Spinal cord (tissue), 10 donors: ENCODE data around the gene IMMP2L. TPM values are rescaled to one million over a fixed set of nuclear protein-coding genes. Genes with fewer than 3 reads are reported as not detected.
"Not testable (repeated sequence)": the region's sequence is repeated elsewhere in the genome, so short reads cannot be mapped to it uniquely, and the experiment has no call there.

Source experiments
- DNase-seq, 6 donors: peaks; one replicate each; pipeline versions ENCODE4 v3.0.0 to v3.0.0-alpha.2; 2013 to 2015; ENCODE audit warnings: low spot score in 6 of 6, low read depth in 4 of 6
- H3K27ac ChIP-seq: one replicate; pipeline ENCODE4 v1.5.1; 2013; ENCODE audit warnings: low read depth, low read length, control low read depth
- H3K27me3 ChIP-seq: one replicate; pipeline ENCODE4 v1.6.1; 2013; ENCODE audit warnings: low read length; ENCODE audit not compliant: control insufficient read depth, insufficient read depth
- H3K36me3 ChIP-seq: one replicate; pipeline ENCODE4 v1.6.1; 2013; ENCODE audit warnings: low read length; ENCODE audit not compliant: control insufficient read depth, insufficient read depth
- H3K4me1 ChIP-seq: one replicate; pipeline ENCODE4 v1.6.1; 2013; ENCODE audit warnings: low read length; ENCODE audit not compliant: control insufficient read depth, insufficient read depth
- H3K4me3 ChIP-seq: one replicate; pipeline ENCODE4 v1.5.1; 2013; ENCODE audit warnings: low read depth, low read length, control low read depth
- H3K9me3 ChIP-seq: one replicate; pipeline ENCODE4 v1.6.1; 2013; ENCODE audit warnings: low read length; ENCODE audit not compliant: control insufficient read depth, insufficient read depth
- WGBS: methylation state at CpG from one replicate; pipeline ENCODE4 v1.1.5; 2013; ENCODE audit warnings: missing lambda C conversion rate; ENCODE audit not compliant: insufficient coverage; 5-methylcytosine and 5-hydroxymethylcytosine counted together
- polyA plus RNA-seq, 2 donors: library from polyadenylated mRNA; unstranded; fragments of 120-200 nt; gene quantifications; one replicate each; pipeline ENCODE4 v1.2.1, GENCODE V29; 2013; ENCODE audit not compliant: insufficient read length in 2 of 2
- total RNA-seq, 2 donors: library from RNA; depleted of rRNA in 1 of 2; stranded (reverse); fragments of 120-200 nt in 1 of 2; fragments of >200 nt in 1 of 2; gene quantifications; one replicate each; pipeline versions ENCODE4 v1.2.3 to v1.2.4, GENCODE V29; 2013 to 2014
- donor health status: healthy.

The IMMP2L gene
- total and polyA plus RNA-seq, 4 donors = 14.8 to 26.8 (median 17.4) TPM

DNA sequence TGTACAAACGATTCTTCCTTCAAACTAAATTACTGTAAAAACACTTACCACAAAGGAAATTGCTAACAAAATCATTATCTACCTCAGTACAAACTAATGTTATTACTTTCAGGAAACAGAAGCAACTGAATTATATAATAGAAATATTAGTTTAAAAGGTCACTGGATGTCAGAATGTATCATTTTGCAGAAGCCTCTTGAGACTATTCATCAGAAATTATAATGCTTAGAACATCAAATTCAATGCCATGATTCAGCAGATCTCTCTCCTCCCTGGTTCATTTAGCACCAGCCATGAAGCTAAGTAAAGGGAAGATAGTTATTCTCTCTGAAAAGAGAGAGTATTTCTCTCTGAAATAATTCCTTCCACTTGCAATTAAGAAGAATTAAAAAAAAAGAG lies 223.3 kb downstream of the IMMP2L start:
- no peaks in the 10 kb centered on the region for H3K27me3 ChIP-seq
- peaks cover 7% of the 10 kb centered on the region for H3K9me3 ChIP-seq
- no CpG with 5 or more reads among the region's 1 CpG for WGBS

DNA sequence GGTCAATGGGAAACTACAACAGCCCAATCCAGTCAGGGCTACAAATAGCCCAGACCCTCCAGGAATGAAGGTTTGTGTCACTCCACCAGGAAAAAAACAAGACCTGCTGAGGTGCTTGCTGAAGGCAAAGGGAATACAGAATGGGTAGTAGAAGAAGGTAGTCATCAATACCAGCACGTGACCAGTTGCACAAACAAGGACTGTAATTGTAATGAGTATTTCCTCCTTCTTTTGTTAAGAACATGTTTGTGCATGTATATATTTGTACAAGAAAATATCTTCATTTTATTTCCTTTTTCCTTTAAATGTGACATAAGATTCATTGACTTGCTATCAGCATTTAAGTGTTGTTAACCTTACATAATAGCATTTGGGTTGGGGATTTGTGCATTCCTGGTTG lies 229.3 kb downstream of the IMMP2L start:
- no peak for DNase-seq
- H3K36me3 ChIP-seq = no peaks in the 10 kb centered on the region
- H3K9me3 ChIP-seq = peaks cover 7% of the 10 kb centered on the region
- no peak overlapping the region for H3K27ac ChIP-seq
- H3K4me3 ChIP-seq = no peak overlapping the region
- no peaks in the 10 kb centered on the region for H3K4me1 ChIP-seq
- no peaks in the 10 kb centered on the region for H3K27me3 ChIP-seq
- no CpG with 5 or more reads among the region's 1 CpG for WGBS

More for the DNA sequence above, 223.3 kb downstream of the IMMP2L start:
- H3K4me3 ChIP-seq = no peak overlapping the region
- DNase-seq = peak in 1 of 6 donors; percentile 31
- no peaks in the 10 kb centered on the region for H3K4me1 ChIP-seq
- no peak overlapping the region for H3K27ac ChIP-seq
- H3K36me3 ChIP-seq = no peaks in the 10 kb centered on the region

DNA sequence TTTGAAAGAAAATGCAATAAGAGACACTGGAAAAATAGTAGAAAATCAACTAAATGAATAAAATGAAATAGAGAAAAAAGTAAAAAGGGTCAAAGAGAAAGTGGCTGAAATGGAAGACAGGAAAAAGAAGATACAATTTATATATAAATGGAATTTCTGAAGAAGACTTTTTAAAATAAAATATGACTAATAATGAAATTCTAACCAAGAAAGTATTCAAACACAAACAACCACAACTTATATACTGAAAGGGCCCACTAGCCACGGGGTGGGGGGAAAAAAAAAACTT lies 232.1 kb downstream of the IMMP2L start:
- Histone ChIP-seq H3K4me3 (no peak overlapping the region), H3K4me1 (no peaks in the 10 kb centered on the region), H3K27me3 (no peaks in the 10 kb centered on the region), H3K9me3 (peaks cover 7% of the 10 kb centered on the region), H3K27ac (no peak overlapping the region), H3K36me3 (no peaks in the 10 kb centered on the region)
- no CpG with 5 or more reads among the region's 1 CpG for WGBS
- DNase-seq = no peak

DNA sequence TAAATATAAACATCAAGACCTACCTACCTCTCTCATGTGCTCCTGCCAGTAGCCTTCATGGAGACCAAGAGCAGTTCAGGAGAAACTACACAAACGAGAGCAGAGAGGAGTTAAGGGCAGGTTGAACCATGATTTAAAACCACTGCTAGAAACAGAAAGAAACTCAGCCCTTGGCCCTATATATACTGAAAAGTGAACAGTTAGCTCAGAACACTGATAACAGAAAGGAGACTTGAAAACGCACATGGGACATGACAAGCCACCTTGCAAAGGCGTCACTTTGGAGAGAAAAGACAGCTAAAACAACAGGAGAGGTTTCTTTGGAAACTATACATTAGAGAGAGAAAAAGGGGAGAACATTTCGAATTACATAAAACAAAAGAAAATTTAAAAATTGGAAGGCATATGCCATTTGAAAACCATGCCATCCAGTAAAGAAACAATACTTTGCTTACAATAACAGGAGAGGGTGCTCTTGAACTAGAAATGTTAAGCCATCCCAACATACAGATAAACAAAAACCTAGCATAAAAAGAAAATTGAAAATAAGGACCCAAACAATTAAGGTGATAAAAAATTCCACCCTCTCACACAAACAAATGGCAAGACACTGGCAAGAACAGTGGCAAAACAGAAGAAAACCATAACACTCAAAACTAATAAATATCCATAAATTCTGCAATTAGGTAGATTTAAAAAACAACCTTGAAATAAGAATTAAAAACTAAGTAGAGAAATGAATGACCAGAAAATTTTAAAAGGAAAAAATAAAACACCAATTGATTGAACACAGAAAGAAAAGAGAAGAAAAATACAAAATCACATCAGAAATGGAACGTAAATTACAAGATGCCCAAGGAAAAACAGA lies 232.7 kb downstream of the IMMP2L start:
- Histone ChIP-seq H3K4me1 (no peaks in the 10 kb centered on the region), H3K9me3 (peaks cover 7% of the 10 kb centered on the region), H3K27me3 (no peaks in the 10 kb centered on the region), H3K36me3 (no peaks in the 10 kb centered on the region), H3K27ac (no peak overlapping the region), H3K4me3 (no peak overlapping the region)
- no peak for DNase-seq
- WGBS = no CpG with 5 or more reads among the region's 5 CpGs

DNA sequence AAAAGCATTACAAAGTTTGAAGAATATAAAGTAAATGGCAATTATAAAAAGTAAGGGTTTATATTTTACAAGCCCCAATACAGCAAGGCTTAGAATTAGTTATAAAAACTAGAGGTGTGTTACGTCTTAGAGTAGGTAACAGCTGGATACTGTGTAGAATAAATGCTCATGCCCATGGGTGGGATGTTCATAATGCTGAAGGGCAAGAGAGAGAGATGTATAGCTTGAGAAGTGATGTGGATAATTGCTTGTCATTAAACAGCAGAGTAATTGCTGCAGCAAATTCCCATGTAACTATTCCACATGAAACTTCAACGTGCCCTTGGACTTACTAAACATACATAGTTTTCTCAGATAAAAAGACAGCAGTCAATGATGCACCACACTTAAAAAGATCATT lies 233.8 kb downstream of the IMMP2L start:
- no peak overlapping the region for H3K27ac ChIP-seq

DNA sequence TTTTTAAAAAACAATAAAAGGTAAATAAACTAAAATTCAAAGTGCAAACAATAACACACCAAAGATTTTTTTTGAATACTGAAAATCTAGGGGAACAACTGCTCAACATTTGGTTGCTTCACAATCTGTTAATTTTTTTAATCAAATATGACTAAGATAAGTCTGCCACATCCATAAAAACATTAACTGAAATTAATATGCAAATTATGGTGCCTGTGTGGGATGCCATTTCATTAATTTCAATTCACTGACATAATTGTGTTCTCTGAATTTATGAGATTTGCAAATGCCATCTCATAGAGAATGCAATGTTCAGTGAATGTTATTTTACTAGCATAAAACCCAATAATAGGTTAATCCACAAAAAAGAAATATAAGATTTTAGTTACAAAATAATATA lies 237.5 kb downstream of the IMMP2L start:
- Histone ChIP-seq H3K4me1 (no peaks in the 10 kb centered on the region), H3K36me3 (no peaks in the 10 kb centered on the region), H3K27me3 (no peaks in the 10 kb centered on the region), H3K27ac (no peak overlapping the region), H3K9me3 (peaks cover 2% of the 10 kb centered on the region), H3K4me3 (no peak overlapping the region)
- DNase-seq = peak in 2 of 6 donors; percentile 7 to 62

More for the DNA sequence above, 233.8 kb downstream of the IMMP2L start:
- peaks cover 7% of the 10 kb centered on the region for H3K9me3 ChIP-seq
- H3K4me3 ChIP-seq = no peak overlapping the region
- no peaks in the 10 kb centered on the region for H3K27me3 ChIP-seq
- H3K4me1 ChIP-seq = no peaks in the 10 kb centered on the region
- WGBS = 70% methylated on average over 2 of the region's 2 CpGs
- no peaks in the 10 kb centered on the region for H3K36me3 ChIP-seq
- peak in 1 of 6 donors; percentile 63 for DNase-seq

DNA sequence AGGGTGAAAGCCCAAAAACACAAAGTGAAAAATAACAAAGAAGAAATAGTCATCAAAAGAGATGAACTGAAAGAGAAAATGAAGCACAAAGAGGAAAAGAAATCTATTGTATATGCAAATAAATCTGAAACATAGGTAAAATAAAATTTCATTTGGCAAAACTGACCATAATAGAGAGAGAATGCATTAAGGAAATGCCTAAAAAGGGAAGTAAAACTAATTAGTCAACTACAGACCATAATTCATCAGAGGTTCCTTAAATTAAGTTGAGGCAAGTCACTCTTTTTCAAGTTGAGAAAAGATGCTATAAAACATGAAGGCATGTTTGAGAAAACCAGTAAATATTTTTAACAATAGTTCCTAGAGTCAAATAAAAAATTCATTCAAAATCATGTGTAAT lies 238.1 kb downstream of the IMMP2L start:
- no peaks in the 10 kb centered on the region for H3K4me1 ChIP-seq
- H3K9me3 ChIP-seq = no peaks in the 10 kb centered on the region
- H3K27ac ChIP-seq = no peak overlapping the region
- no peaks in the 10 kb centered on the region for H3K36me3 ChIP-seq
- no peaks in the 10 kb centered on the region for H3K27me3 ChIP-seq
- no peak for DNase-seq
- H3K4me3 ChIP-seq = no peak overlapping the region

DNA sequence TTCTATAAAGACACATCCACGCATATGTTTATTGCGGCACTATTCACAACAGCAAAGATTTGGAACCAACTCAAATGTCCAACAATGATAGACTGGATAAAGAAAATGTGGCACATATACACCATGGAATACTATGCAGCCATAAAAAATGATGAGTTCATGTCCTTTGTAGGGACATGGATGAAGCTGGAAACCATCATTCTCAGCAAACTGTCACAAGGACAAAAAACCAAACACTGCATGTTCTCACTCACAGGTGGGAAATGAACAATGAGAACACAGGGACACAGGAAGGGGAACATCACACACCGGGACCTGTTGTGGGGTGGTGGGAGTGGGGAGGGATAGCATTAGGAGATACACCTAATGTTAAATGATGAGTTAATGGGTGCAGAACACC lies 238.6 kb downstream of the IMMP2L start:
- not testable (repeated sequence) for H3K27ac ChIP-seq, H3K4me1 ChIP-seq, H3K36me3 ChIP-seq, H3K27me3 ChIP-seq, DNase-seq, H3K4me3 ChIP-seq, H3K9me3 ChIP-seq
- WGBS = no CpG with 5 or more reads among the region's 3 CpGs

DNA sequence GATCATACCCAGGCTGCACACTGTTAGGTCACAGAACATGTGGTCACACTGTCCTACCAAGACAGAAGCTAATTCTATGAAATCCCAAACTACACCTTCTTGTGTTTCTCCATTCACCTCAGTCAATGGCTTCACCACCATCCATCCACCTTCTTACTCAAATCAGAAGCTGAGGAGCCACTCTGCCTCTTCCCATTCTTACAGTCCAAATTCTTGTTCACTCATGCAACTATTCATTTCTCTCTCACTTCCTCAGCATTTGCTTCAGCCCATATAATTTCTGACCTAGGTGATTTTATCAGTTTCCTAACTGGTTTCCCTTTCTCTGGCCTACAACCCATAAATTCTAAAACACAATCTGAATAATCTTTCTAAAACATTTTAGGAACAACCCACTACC lies 242.2 kb downstream of the IMMP2L start:
- no peak for DNase-seq

DNA sequence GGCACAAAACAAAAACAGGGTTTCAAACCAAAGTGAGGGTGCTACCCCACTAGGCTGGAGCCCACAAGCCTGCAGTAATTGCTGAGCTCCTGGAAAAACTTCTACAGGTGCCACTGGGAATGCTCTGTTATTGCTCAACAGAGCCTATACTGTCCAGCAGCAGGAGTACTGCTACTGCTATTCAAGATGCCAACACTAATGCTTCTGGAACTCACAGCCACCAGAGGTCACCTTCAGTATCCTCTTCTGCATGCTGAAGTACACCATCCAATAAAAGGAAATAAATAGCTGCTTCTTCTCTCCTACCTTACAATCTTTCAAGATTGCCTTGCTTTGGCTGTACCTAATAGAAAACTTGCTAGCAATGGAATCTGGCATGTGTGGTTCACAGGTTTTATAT lies 249.3 kb downstream of the IMMP2L start:
- H3K36me3 ChIP-seq = no peaks in the 10 kb centered on the region
- DNase-seq = no peak
- no peaks in the 10 kb centered on the region for H3K27me3 ChIP-seq
- no peak overlapping the region for H3K27ac ChIP-seq
- no peaks in the 10 kb centered on the region for H3K4me1 ChIP-seq
- H3K4me3 ChIP-seq = no peak overlapping the region
- no peaks in the 10 kb centered on the region for H3K9me3 ChIP-seq

More for the DNA sequence above, 242.2 kb downstream of the IMMP2L start:
- Histone ChIP-seq H3K9me3 (no peaks in the 10 kb centered on the region), H3K27ac (no peak overlapping the region), H3K27me3 (no peaks in the 10 kb centered on the region), H3K36me3 (no peaks in the 10 kb centered on the region), H3K4me1 (no peaks in the 10 kb centered on the region), H3K4me3 (no peak overlapping the region)
